A549 (cell line): ENCODE data around the gene TSNAX.
"Not testable (repeated sequence)": the region's sequence is repeated elsewhere in the genome, so short reads cannot be mapped to it uniquely, and the experiment has no call there.

Experiments used
- E2F6 ChIP-seq: IDR thresholded peaks from 2 replicates; pipeline ENCODE4 v1.6.1; 2012; ENCODE audit warnings: low read depth, borderline replicate concordance
- EP300 ChIP-seq, 2 experiments: fragments of >200 bp; sonication (Bioruptor Twin); formaldehyde crosslinking; IDR thresholded peaks; 2 replicates in 1 of 2; 3 replicates in 1 of 2; pipeline ENCODE4 v1.6.1; 2016 to 2017
- FOXS1 ChIP-seq: fragments of 250-450 bp; sonication (Bioruptor Pico); IDR thresholded peaks from 2 replicates; pipeline ENCODE4 v1.5.0; 2020; ENCODE audit warnings: mild to moderate bottlenecking, moderate library complexity
- MAFK ChIP-seq: fragments of 450-650 bp; IDR thresholded peaks from 2 replicates; pipeline ENCODE4 v1.6.1; 2014; ENCODE audit not compliant: partially characterized antibody
- POLR2A ChIP-seq: IDR thresholded peaks from 2 replicates; pipeline ENCODE4 v1.6.1; 2012; ENCODE audit warnings: mild to moderate bottlenecking, low read length
- RNF2 ChIP-seq: fragments of 200-600 bp; sonication (generic); IDR thresholded peaks from 2 replicates; pipeline ENCODE4 v1.6.1; 2016; ENCODE audit warnings: low read depth, mild to moderate bottlenecking, antibody characterized with exemption, moderate library complexity, borderline replicate concordance
- SMC3 ChIP-seq: fragments of >200 bp; sonication (Bioruptor Twin); formaldehyde crosslinking; IDR thresholded peaks from 3 replicates; pipeline ENCODE4 v1.6.1; 2018; ENCODE audit warnings: inconsistent platforms
- TF ChIP-seq, protein P1 (sequence below): IDR thresholded peaks from 2 replicates; pipeline ENCODE4 v1.6.1; 2012
- TF ChIP-seq, protein P2 (sequence below): fragments of >200 bp; sonication (Bioruptor Twin); formaldehyde crosslinking; IDR thresholded peaks from 3 replicates; pipeline ENCODE4 v1.5.1; 2016
- TF ChIP-seq, protein P3 (sequence below): fragments of >200 bp; sonication (Bioruptor Twin); formaldehyde crosslinking; IDR thresholded peaks from 2 replicates; pipeline ENCODE4 v1.6.1; 2016

GRCh38 chr1:231593264-231593663 is 64.8 kb downstream of the TSNAX start:
- TF ChIP-seq, protein P1, sequence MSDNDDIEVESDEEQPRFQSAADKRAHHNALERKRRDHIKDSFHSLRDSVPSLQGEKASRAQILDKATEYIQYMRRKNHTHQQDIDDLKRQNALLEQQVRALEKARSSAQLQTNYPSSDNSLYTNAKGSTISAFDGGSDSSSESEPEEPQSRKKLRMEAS = not testable (repeated sequence)
- not testable (repeated sequence) for TF ChIP-seq E2F6; POLR2A; MAFK; FOXS1; SMC3; EP300 (IDR thresholded peaks at IDR 0.05); RNF2
- TF ChIP-seq, protein P2, sequence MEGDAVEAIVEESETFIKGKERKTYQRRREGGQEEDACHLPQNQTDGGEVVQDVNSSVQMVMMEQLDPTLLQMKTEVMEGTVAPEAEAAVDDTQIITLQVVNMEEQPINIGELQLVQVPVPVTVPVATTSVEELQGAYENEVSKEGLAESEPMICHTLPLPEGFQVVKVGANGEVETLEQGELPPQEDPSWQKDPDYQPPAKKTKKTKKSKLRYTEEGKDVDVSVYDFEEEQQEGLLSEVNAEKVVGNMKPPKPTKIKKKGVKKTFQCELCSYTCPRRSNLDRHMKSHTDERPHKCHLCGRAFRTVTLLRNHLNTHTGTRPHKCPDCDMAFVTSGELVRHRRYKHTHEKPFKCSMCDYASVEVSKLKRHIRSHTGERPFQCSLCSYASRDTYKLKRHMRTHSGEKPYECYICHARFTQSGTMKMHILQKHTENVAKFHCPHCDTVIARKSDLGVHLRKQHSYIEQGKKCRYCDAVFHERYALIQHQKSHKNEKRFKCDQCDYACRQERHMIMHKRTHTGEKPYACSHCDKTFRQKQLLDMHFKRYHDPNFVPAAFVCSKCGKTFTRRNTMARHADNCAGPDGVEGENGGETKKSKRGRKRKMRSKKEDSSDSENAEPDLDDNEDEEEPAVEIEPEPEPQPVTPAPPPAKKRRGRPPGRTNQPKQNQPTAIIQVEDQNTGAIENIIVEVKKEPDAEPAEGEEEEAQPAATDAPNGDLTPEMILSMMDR = not testable (repeated sequence)
- TF ChIP-seq, protein P3, sequence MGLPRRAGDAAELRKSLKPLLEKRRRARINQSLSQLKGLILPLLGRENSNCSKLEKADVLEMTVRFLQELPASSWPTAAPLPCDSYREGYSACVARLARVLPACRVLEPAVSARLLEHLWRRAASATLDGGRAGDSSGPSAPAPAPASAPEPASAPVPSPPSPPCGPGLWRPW = not testable (repeated sequence)
